ENCODE data around the gene DISC1. TPM values are rescaled to one million over a fixed set of nuclear protein-coding genes. Genes with fewer than 3 reads are reported as not detected.

The DISC1 gene
- total and polyA plus RNA-seq, 2 donors (not counting 3 experiments of a cell fraction or from before 2014, with no cell fraction given): 3.3 to 14.7 TPM

- intact Hi-C loops (cut with micrococcal nuclease): no loop called here
- dilution Hi-C loops (cut with MboI; ENCODE audit: extremely low pct_ligation_motif_present, low sequenced_read_pairs): no loop called here
- FAIRE-seq (no peak), DNase-seq (ENCODE audit: low read depth, low spot score) (peak; percentile 30)
- ChIA-PET CTCF (interaction anchor here (0.6 to 1.8 kb wide), 3 partner anchors 11 to 985 kb away, joined by 3 to 7 read pairs (median 7); no protein-coding TSS in a partner anchor), POLR2A (no interaction called here)
- TF ChIP-seq MAX (IDR thresholded peaks at IDR 0.05; ENCODE audit: insufficient read depth, insufficient read length): no peak
- TF ChIP-seq EZH2 (IDR thresholded peaks at IDR 0.05; ENCODE audit: borderline replicate concordance, low read depth, low read length, severe bottlenecking): no peak
- Histone ChIP-seq H4K20me1 (replicated peaks; ENCODE audit: control insufficient read depth, extremely low read depth, insufficient read depth, low read length) (no peaks in the 10 kb centered on the region), H3K79me2 (ENCODE audit: control insufficient read depth, insufficient read depth, low read length) (no peaks in the 10 kb centered on the region), H3K4me3 (replicated peaks in 1 of 3; ENCODE audit: insufficient read depth in 1 of 3, low read depth in 1 of 3, low read length in 3 of 3) (no peak overlapping the region), H3K4me1 (ENCODE audit: control insufficient read depth, extremely low read depth, insufficient read depth, low read length) (peaks cover 13% of the 10 kb centered on the region), H2AFZ (ENCODE audit: low read depth, low read length) (no peak overlapping the region), H3K9me1 (replicated peaks; ENCODE audit: control insufficient read depth, extremely low read depth, insufficient read depth, low read length) (no peaks in the 10 kb centered on the region), H3K27me3 (ENCODE audit: control insufficient read depth in 2 of 2, insufficient read depth in 2 of 2, low read length in 2 of 2) (no peaks in the 10 kb centered on the region), H3K9ac (replicated peaks; ENCODE audit: extremely low read depth, insufficient read depth, low read length) (no peak overlapping the region), H3K27ac (ENCODE audit: insufficient read depth, low read depth, low read length) (no peak overlapping the region), H3K36me3 (ENCODE audit: control insufficient read depth in 2 of 2, extremely low read depth in 1 of 2, insufficient read depth in 2 of 2, low read length in 2 of 2) (no peaks in the 10 kb centered on the region), H3K4me2 (ENCODE audit: insufficient read depth, low read length) (no peak overlapping the region), H3K9me3 (replicated peaks; ENCODE audit: control insufficient read depth, insufficient read depth, low read length) (no peaks in the 10 kb centered on the region)
- no TSS peak for BruUV-seq (replicated peaks)
Observed at GRCh38 chr1:231778009-231778719, 151.6 kb downstream of the DISC1 start.

GRCh38 chr1:231779081-231779480 lies 152.5 kb downstream of the DISC1 start:
- Histone ChIP-seq H3K36me3 (ENCODE audit: control insufficient read depth in 2 of 2, extremely low read depth in 1 of 2, insufficient read depth in 2 of 2, low read length in 2 of 2) (no peaks in the 10 kb centered on the region), H3K27me3 (ENCODE audit: control insufficient read depth in 2 of 2, insufficient read depth in 2 of 2, low read length in 2 of 2) (no peaks in the 10 kb centered on the region), H2AFZ (ENCODE audit: low read depth, low read length) (no peak overlapping the region), H3K79me2 (ENCODE audit: control insufficient read depth, insufficient read depth, low read length) (no peaks in the 10 kb centered on the region), H3K4me3 (replicated peaks in 1 of 3; ENCODE audit: insufficient read depth in 1 of 3, low read depth in 1 of 3, low read length in 3 of 3) (no peak overlapping the region), H3K4me1 (ENCODE audit: control insufficient read depth, extremely low read depth, insufficient read depth, low read length) (peaks cover 13% of the 10 kb centered on the region), H3K9me3 (replicated peaks; ENCODE audit: control insufficient read depth, insufficient read depth, low read length) (no peaks in the 10 kb centered on the region), H3K9ac (replicated peaks; ENCODE audit: extremely low read depth, insufficient read depth, low read length) (no peak overlapping the region), H3K27ac (ENCODE audit: insufficient read depth, low read depth, low read length) (no peak overlapping the region), H3K4me2 (ENCODE audit: insufficient read depth, low read length) (no peak overlapping the region), H4K20me1 (replicated peaks; ENCODE audit: control insufficient read depth, extremely low read depth, insufficient read depth, low read length) (no peaks in the 10 kb centered on the region), H3K9me1 (replicated peaks; ENCODE audit: control insufficient read depth, extremely low read depth, insufficient read depth, low read length) (no peaks in the 10 kb centered on the region)
- ChIA-PET POLR2A (no interaction called here), CTCF (interaction anchor here (1.0 to 1.8 kb wide), 5 partner anchors 10 to 27 kb away, joined by 3 to 7 read pairs (median 5); no protein-coding TSS in a partner anchor)
- intact Hi-C loops (cut with micrococcal nuclease): no loop called here
- FAIRE-seq (no peak), DNase-seq (ENCODE audit: low read depth, low spot score) (no peak)
- no TSS peak for BruUV-seq (replicated peaks)
- TF ChIP-seq CTCF (IDR thresholded peaks at IDR 0.05; ENCODE audit: extremely low read depth in 1 of 2, insufficient read depth in 1 of 2, low read depth in 1 of 2, low read length in 2 of 2): no peak
- no peak for TF ChIP-seq POLR2A (IDR thresholded peaks at IDR 0.05; ENCODE audit: low read depth, low read length)
- no peak for TF ChIP-seq EZH2 (IDR thresholded peaks at IDR 0.05; ENCODE audit: borderline replicate concordance, low read depth, low read length, severe bottlenecking)
- TF ChIP-seq FOS (IDR thresholded peaks at IDR 0.05; ENCODE audit: borderline replicate concordance, insufficient read depth, low read length): no peak
- TF ChIP-seq MYC (IDR thresholded peaks at IDR 0.05; ENCODE audit: low read depth, low read length): no peak
- dilution Hi-C loops (cut with MboI; ENCODE audit: extremely low pct_ligation_motif_present, low sequenced_read_pairs): no loop called here
